PC-3 (cell line): ENCODE results near the gene STARD7.

Experiments
- CTCF ChIP-seq: fragments of 300-600 bp; sonication (generic); conservative IDR thresholded peaks from 2 replicates; pipeline ENCODE4 v1.5.1; 2017; ENCODE audit warnings: antibody characterized with exemption, low read depth, mild to moderate bottlenecking, low read length
- EZH2 ChIP-seq: fragments of 300-600 bp; sonication (generic); IDR thresholded peaks from one replicate; pipeline ENCODE4 v1.6.1; 2017; ENCODE audit warnings: antibody characterized with exemption, mild to moderate bottlenecking, low read length; ENCODE audit not compliant: unreplicated experiment

- TF ChIP-seq CTCF = no peak
- TF ChIP-seq EZH2 = no peak
Observed at GRCh38 chr2:96143231-96143847, 65.3 kb downstream of the STARD7 start.
